Right atrium auricular region (tissue), 2 donors: Measurements from ENCODE around the gene OPRM1. TPM values are rescaled to one million over a fixed set of nuclear protein-coding genes. Genes with fewer than 3 reads are reported as not detected.

ENCODE experiments used
- DNase-seq: peaks from one replicate; pipeline ENCODE4 v3.0.0-alpha.2; 2019; ENCODE audit warnings: low spot score
- H3K27ac ChIP-seq, 2 donors: fragments of 200-600 bp; sonication (generic); 1 replicate in 1 of 2; 2 replicates in 1 of 2; pipeline ENCODE4 v1.5.1; 2016 to 2019
- H3K27me3 ChIP-seq, 2 donors: fragments of 200-600 bp; sonication (generic); one replicate each; pipeline versions ENCODE4 v1.5.1 to v1.6.0; 2017 to 2019
- H3K36me3 ChIP-seq: fragments of 200-600 bp; sonication (generic); one replicate; pipeline ENCODE4 v1.5.1; 2016
- H3K4me1 ChIP-seq, 2 donors: fragments of 200-600 bp; sonication (generic); one replicate each; pipeline versions ENCODE4 v1.5.1 to v1.6.0; 2017 to 2019
- H3K4me3 ChIP-seq, 2 donors: fragments of 200-600 bp; sonication (generic); 1 replicate in 1 of 2; 2 replicates in 1 of 2; pipeline ENCODE4 v1.5.1; 2017 to 2019; ENCODE audit warnings: mild to moderate bottlenecking in 1 of 2, moderate library complexity in 1 of 2
- H3K9me3 ChIP-seq, 2 donors: fragments of 200-600 bp; sonication (generic); one replicate each; pipeline ENCODE4 v1.5.1; 2019
- CTCF ChIP-seq, 2 donors: fragments of 200-600 bp; sonication (generic); IDR thresholded peaks; one replicate each; pipeline ENCODE4 v1.5.1; 2019; ENCODE audit warnings: antibody characterized with exemption in 2 of 2
- total RNA-seq, 2 donors: library from RNA; depleted of rRNA; stranded (reverse); fragments of >200 nt; gene quantifications; one replicate each; pipeline ENCODE4 v1.1.0, GENCODE V29; 2016

The OPRM1 gene
- total RNA-seq, 2 donors from 2014 or later: not detected

- no peak for TF ChIP-seq CTCF (IDR thresholded peaks at IDR 0.05)
- no peak for DNase-seq
- Histone ChIP-seq H3K27ac (no peak overlapping the region), H3K27me3 (no peaks in the 10 kb centered on the region), H3K4me1 (no peaks in the 10 kb centered on the region), H3K36me3 (no peaks in the 10 kb centered on the region), H3K9me3 (no peaks in the 10 kb centered on the region), H3K4me3 (no peak overlapping the region)
Observed at GRCh38 chr6:154096834-154097233, 57.8 kb downstream of the OPRM1 start.

- H3K27me3 ChIP-seq: no peaks in the 10 kb centered on the region
Observed at GRCh38 chr6:154099211-154099610, 60.2 kb downstream of the OPRM1 start.

GRCh38 chr6:154106251-154106650 lies 67.2 kb downstream of the OPRM1 start:
- Histone ChIP-seq H3K27ac (no peak overlapping the region), H3K4me3 (no peak overlapping the region), H3K36me3 (no peaks in the 10 kb centered on the region), H3K4me1 (no peaks in the 10 kb centered on the region), H3K27me3 (no peaks in the 10 kb centered on the region), H3K9me3 (no peaks in the 10 kb centered on the region)
- TF ChIP-seq CTCF (IDR thresholded peaks at IDR 0.05): no peak
- no peak for DNase-seq

More at GRCh38 chr6:154099211-154099610, 60.2 kb downstream of the OPRM1 start:
- Histone ChIP-seq H3K9me3 (no peaks in the 10 kb centered on the region), H3K36me3 (no peaks in the 10 kb centered on the region), H3K4me1 (no peaks in the 10 kb centered on the region), H3K4me3 (no peak overlapping the region), H3K27ac (no peak overlapping the region)
- no peak for DNase-seq
- no peak for TF ChIP-seq CTCF (IDR thresholded peaks at IDR 0.05)

- Histone ChIP-seq H3K4me1 (no peaks in the 10 kb centered on the region), H3K36me3 (no peaks in the 10 kb centered on the region), H3K4me3 (no peak overlapping the region), H3K27me3 (no peaks in the 10 kb centered on the region), H3K27ac (no peak overlapping the region), H3K9me3 (no peaks in the 10 kb centered on the region)
- no peak for TF ChIP-seq CTCF (IDR thresholded peaks at IDR 0.05)
- DNase-seq: no peak
Observed at GRCh38 chr6:154111025-154111424, 72.0 kb downstream of the OPRM1 start.

GRCh38 chr6:154112181-154112809 lies 73.3 kb downstream of the OPRM1 start:
- Histone ChIP-seq H3K4me1 (no peaks in the 10 kb centered on the region), H3K9me3 (no peaks in the 10 kb centered on the region), H3K36me3 (no peaks in the 10 kb centered on the region), H3K27ac (no peak overlapping the region), H3K27me3 (no peaks in the 10 kb centered on the region), H3K4me3 (no peak overlapping the region)
- no peak for TF ChIP-seq CTCF (IDR thresholded peaks at IDR 0.05)
- DNase-seq: no peak

GRCh38 chr6:154113392-154113791 lies 74.4 kb downstream of the OPRM1 start:
- H3K27me3 ChIP-seq: no peaks in the 10 kb centered on the region
- H3K27ac ChIP-seq: no peak overlapping the region
- no peak overlapping the region for H3K4me3 ChIP-seq
- H3K4me1 ChIP-seq: no peaks in the 10 kb centered on the region
- no peaks in the 10 kb centered on the region for H3K36me3 ChIP-seq
- DNase-seq: no peak
- no peaks in the 10 kb centered on the region for H3K9me3 ChIP-seq
- no peak for TF ChIP-seq CTCF (IDR thresholded peaks at IDR 0.05)
